Epithelial cell of esophagus (primary cell): Measurements from ENCODE around the gene ADAMTS5.

Source experiments
- DNase-seq: peaks from one replicate; pipeline ENCODE4 v3.0.0; 2010; ENCODE audit warnings: low read depth
- H3K4me3 ChIP-seq: 2 replicates; pipeline ENCODE4 v1.5.1; 2011; ENCODE audit warnings: mild to moderate bottlenecking, low read length, control low read depth
- TF ChIP-seq, protein P1 (sequence below): IDR thresholded peaks from 2 replicates; pipeline ENCODE4 v1.5.1; 2011; ENCODE audit warnings: low read depth, mild to moderate bottlenecking, low read length, control low read depth, inconsistent platforms; ENCODE audit not compliant: insufficient read depth; ENCODE audit errors: missing control alignments

Gene ADAMTS5

DNA sequence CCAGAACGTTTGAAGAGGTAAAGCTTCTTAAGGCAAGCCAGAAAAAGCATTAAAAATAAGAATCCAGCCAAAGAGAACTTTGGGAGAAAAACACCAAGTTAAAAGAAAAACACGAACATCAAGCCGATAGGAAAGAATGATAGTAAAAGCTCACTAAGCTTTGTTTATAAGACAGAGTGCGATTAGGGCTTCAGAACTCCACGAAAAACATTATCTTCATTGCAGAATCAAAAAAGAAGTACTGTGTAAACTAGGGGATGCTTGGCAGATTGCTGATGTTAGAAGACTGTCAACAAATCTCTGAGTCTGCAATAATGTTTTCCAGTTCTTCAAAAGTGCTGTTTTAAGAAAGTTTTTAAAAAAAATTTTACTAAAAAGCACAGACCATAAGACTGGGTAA, 30.2 kb downstream of the ADAMTS5 start:
- H3K4me3 ChIP-seq: no peak overlapping the region
- no peak for DNase-seq
- TF ChIP-seq, protein P1, sequence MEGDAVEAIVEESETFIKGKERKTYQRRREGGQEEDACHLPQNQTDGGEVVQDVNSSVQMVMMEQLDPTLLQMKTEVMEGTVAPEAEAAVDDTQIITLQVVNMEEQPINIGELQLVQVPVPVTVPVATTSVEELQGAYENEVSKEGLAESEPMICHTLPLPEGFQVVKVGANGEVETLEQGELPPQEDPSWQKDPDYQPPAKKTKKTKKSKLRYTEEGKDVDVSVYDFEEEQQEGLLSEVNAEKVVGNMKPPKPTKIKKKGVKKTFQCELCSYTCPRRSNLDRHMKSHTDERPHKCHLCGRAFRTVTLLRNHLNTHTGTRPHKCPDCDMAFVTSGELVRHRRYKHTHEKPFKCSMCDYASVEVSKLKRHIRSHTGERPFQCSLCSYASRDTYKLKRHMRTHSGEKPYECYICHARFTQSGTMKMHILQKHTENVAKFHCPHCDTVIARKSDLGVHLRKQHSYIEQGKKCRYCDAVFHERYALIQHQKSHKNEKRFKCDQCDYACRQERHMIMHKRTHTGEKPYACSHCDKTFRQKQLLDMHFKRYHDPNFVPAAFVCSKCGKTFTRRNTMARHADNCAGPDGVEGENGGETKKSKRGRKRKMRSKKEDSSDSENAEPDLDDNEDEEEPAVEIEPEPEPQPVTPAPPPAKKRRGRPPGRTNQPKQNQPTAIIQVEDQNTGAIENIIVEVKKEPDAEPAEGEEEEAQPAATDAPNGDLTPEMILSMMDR: no peak

DNA sequence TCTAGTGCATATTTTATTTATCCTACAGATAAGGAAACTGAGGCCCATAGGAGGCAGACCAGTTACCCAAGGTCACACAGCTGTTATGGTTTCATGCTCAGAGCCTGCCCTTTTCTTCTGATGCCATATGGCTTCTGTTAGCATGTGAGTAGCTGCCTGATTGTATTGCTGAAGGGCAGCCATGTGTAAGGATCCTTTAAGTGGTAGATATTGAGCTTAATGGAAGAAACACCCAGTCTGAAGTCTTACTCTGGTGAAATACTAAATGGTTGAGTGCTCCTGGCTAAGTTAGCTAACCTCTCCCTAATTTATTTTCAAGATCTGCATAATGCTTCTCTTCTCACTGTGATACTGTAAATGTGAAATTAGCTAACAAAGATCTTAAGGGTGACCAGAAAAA, 30.9 kb downstream of the ADAMTS5 start:
- H3K4me3 ChIP-seq: no peak overlapping the region
- DNase-seq: no peak
- TF ChIP-seq, protein P1: no peak

DNA sequence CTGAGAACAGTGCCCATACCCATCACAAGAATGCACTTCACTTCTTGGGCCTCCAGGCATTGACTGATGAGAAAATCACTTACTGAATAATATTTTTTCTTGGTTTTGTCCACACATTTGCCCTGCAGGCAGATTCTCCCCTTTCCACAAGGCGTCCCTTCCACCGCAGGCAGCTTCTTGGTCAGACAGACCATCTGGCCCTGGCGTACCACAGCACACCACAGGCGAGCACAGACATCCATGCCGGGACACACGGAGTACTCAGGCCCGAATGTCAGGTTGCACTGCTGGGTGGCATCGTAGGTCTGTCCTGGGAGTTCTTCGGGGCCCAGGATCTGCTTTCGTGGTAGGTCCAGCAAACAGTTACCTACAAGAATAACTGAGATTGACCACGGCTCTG, 32.5 kb downstream of the ADAMTS5 start:
- no peak for DNase-seq
- TF ChIP-seq, protein P1: no peak
- H3K4me3 ChIP-seq: no peak overlapping the region

- TF ChIP-seq, protein P1: no peak
- DNase-seq: no peak
- no peak overlapping the region for H3K4me3 ChIP-seq
Measured at GRCh38 chr21:26933448-26933847, 33.4 kb downstream of the ADAMTS5 start.

DNA sequence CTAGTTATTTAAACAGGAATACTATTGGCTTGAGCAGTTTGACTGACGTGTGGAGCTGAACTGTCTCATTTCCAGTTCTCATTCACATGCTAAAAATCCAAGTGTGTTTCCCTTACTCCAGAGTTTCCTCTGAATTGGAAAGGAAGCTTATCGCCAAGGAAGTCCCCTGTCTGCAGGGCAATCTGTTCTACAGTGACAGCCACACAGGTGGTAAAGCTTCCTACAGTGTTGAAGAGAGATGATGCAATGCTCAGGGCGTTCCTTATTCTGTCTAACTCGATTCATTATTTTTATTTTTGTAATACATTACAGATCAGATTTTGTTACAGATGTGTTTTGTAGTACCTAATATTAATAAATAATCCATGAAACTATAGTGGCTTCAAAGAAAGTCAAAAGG, 41.3 kb downstream of the ADAMTS5 start:
- no peak for DNase-seq
- TF ChIP-seq, protein P1: no peak

DNA sequence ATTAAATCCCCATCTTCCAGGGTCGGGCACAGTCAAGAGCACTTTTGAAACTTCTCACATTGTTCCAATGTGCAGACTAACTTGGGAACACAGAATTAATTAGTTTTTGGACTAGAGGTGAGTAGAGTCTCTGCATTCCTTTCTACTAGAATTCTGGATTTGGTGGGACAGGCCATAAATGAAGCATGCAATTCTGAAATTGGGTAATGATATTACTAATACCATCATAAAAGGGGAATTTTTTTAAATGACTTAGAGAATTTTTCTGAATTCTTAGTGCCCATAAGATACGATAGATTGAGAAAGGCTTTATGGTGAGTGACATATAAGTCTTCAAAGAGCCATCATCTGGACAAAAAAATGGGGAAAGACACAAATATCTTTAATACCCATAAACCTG, 41.8 kb downstream of the ADAMTS5 start:
- TF ChIP-seq, protein P1: no peak
- DNase-seq: no peak
- H3K4me3 ChIP-seq: no peak overlapping the region

More for the DNA sequence above, 41.3 kb downstream of the ADAMTS5 start:
- H3K4me3 ChIP-seq: no peak overlapping the region

- no peak overlapping the region for H3K4me3 ChIP-seq
- DNase-seq: no peak
- TF ChIP-seq, protein P1: no peak
Measured at GRCh38 chr21:26923986-26924385, 42.9 kb downstream of the ADAMTS5 start.
